ENCODE results near the gene CUX1.

CUX1 gene

GRCh38 chr7:101804967-101805366 lies 12.5 kb upstream of the CUX1 start:
- Histone ChIP-seq H3K4me3 (replicated peaks; ENCODE audit: insufficient read depth, low read length) (no peak overlapping the region), H3K27me3 (ENCODE audit: insufficient read depth, poor library complexity, severe bottlenecking) (peaks cover 5% of the 10 kb centered on the region), H3K27ac (replicated peaks) (no peak overlapping the region)
- DNase-seq (ENCODE audit: low read depth in 1 of 2, low spot score in 1 of 2) = no peak
- TF ChIP-seq POLR2AphosphoS5 (IDR thresholded peaks at IDR 0.05; ENCODE audit: low read depth) = no peak
- TF ChIP-seq, protein P1, sequence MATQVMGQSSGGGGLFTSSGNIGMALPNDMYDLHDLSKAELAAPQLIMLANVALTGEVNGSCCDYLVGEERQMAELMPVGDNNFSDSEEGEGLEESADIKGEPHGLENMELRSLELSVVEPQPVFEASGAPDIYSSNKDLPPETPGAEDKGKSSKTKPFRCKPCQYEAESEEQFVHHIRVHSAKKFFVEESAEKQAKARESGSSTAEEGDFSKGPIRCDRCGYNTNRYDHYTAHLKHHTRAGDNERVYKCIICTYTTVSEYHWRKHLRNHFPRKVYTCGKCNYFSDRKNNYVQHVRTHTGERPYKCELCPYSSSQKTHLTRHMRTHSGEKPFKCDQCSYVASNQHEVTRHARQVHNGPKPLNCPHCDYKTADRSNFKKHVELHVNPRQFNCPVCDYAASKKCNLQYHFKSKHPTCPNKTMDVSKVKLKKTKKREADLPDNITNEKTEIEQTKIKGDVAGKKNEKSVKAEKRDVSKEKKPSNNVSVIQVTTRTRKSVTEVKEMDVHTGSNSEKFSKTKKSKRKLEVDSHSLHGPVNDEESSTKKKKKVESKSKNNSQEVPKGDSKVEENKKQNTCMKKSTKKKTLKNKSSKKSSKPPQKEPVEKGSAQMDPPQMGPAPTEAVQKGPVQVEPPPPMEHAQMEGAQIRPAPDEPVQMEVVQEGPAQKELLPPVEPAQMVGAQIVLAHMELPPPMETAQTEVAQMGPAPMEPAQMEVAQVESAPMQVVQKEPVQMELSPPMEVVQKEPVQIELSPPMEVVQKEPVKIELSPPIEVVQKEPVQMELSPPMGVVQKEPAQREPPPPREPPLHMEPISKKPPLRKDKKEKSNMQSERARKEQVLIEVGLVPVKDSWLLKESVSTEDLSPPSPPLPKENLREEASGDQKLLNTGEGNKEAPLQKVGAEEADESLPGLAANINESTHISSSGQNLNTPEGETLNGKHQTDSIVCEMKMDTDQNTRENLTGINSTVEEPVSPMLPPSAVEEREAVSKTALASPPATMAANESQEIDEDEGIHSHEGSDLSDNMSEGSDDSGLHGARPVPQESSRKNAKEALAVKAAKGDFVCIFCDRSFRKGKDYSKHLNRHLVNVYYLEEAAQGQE (IDR thresholded peaks at IDR 0.05; ENCODE audit: insufficient replicate concordance, low read depth) = no peak
- TF ChIP-seq, protein P2, sequence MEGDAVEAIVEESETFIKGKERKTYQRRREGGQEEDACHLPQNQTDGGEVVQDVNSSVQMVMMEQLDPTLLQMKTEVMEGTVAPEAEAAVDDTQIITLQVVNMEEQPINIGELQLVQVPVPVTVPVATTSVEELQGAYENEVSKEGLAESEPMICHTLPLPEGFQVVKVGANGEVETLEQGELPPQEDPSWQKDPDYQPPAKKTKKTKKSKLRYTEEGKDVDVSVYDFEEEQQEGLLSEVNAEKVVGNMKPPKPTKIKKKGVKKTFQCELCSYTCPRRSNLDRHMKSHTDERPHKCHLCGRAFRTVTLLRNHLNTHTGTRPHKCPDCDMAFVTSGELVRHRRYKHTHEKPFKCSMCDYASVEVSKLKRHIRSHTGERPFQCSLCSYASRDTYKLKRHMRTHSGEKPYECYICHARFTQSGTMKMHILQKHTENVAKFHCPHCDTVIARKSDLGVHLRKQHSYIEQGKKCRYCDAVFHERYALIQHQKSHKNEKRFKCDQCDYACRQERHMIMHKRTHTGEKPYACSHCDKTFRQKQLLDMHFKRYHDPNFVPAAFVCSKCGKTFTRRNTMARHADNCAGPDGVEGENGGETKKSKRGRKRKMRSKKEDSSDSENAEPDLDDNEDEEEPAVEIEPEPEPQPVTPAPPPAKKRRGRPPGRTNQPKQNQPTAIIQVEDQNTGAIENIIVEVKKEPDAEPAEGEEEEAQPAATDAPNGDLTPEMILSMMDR (IDR thresholded peaks at IDR 0.05; ENCODE audit: insufficient read depth, low read length) = no peak
- TF ChIP-seq GABPA (IDR thresholded peaks at IDR 0.05; ENCODE audit: low read depth) = no peak

DNA sequence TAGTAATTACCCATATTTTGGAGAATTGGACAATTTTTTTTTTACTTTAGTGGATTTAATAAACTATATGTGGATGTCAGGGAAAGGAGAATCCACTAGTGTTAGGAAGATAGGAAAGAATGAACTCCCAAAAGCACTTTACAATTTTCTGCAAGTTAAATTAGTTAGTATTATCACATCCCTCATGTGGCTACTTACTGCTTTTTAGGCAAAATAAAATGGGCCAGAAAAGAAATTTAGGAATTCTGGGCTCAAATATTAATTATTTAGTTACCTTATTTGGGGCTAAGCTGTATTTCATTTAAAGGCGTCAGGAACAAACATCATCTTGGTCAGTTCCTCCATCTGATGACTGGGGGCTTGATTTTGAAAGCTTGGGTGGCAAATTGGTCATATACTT lies 4.8 kb upstream of the CUX1 start:
- Histone ChIP-seq H3K4me3 (replicated peaks; ENCODE audit: insufficient read depth, low read length) (no peak overlapping the region), H3K27ac (replicated peaks) (no peak overlapping the region), H3K27me3 (ENCODE audit: insufficient read depth, poor library complexity, severe bottlenecking) (no peaks in the 10 kb centered on the region)
- TF ChIP-seq POLR2AphosphoS5 (IDR thresholded peaks at IDR 0.05; ENCODE audit: low read depth) = no peak
- no peak for TF ChIP-seq GABPA (IDR thresholded peaks at IDR 0.05; ENCODE audit: low read depth)
- TF ChIP-seq, protein P2 (IDR thresholded peaks at IDR 0.05; ENCODE audit: insufficient read depth, low read length) = no peak
- TF ChIP-seq SPI1 (IDR thresholded peaks at IDR 0.05; ENCODE audit: borderline replicate concordance, low read depth) = no peak
- TF ChIP-seq, protein P1 (IDR thresholded peaks at IDR 0.05; ENCODE audit: insufficient replicate concordance, low read depth) = no peak
- no peak for DNase-seq (ENCODE audit: low read depth in 1 of 2, low spot score in 1 of 2)

- peak overlapping the region; percentile 73 for H3K4me3 ChIP-seq (replicated peaks; ENCODE audit: insufficient read depth, low read length)
- TF ChIP-seq GABPA (IDR thresholded peaks at IDR 0.05; ENCODE audit: low read depth) (no peak), POLR2AphosphoS5 (IDR thresholded peaks at IDR 0.05; ENCODE audit: low read depth) (no peak), SPI1 (IDR thresholded peaks at IDR 0.05; ENCODE audit: borderline replicate concordance, low read depth) (no peak)
- TF ChIP-seq, protein P1 (IDR thresholded peaks at IDR 0.05; ENCODE audit: insufficient replicate concordance, low read depth) = no peak
- TF ChIP-seq, protein P2 (IDR thresholded peaks at IDR 0.05; ENCODE audit: insufficient read depth, low read length) = no peak
- no peak overlapping the region for H3K27ac ChIP-seq (replicated peaks)
- H3K27me3 ChIP-seq (ENCODE audit: insufficient read depth, poor library complexity, severe bottlenecking) = no peaks in the 10 kb centered on the region
- no peak for DNase-seq (ENCODE audit: low read depth in 1 of 2, low spot score in 1 of 2)
Observed at GRCh38 chr7:101813402-101814019, 3.9 kb upstream of the CUX1 start.

Data from HL-60 (cell line).